NCI-H2196 treated with DMSO at 0.1 percent for 48 hours (cell line): ENCODE results near the gene OXGR1.
"Not testable (repeated sequence)": the region's sequence is repeated elsewhere in the genome, so short reads cannot be mapped to it uniquely, and the experiment has no call there.

Experiments
- DNase-seq: peaks from one replicate; lab custom pipeline; 2025; ENCODE audit not compliant: unreplicated experiment; lab: John Stamatoyannopoulos, UW

OXGR1 gene

DNA sequence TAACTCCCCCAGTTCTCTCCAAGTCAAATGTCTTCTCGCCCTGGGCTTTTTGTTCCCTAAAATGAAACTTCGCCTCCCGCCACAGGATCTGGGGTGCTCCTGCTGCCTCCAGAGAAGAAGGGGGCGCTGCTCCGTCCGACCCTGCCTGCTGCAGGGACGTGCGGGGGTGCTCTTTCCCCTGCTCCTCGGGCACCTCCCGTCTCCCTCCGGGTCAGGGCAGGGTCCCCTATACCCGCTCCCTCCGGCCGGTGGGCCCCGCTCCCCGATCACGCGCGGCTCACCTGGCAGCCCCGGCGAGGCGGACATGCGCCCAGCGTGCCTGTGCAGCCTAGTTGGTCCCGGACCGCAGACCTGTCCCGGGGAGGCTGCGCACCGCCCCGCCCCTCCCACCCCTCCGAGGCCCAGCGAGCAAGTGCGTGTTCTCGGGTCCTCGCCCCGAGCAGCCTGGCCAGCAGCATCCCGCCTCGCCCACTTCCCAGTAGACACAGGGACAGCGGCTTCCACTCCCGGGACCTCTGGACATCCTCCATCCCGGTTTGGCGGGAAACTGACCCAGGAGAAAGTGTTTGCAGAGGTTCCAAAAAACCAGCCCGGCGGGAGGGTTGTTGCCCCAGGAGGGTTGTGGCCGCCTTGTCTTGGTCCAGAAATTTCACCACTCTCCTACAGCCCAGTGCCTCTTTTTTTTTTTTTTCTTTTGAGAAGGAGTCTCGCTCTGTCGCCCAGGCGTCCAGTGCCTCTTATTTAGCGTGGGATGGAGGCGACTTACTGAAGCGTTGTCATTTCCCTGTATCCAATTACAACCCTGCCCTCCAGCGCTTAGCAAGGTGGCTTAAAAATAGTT is at the start of gene OXGR1:
OXGR1 (minus strand) TSS at position 460 of the 841 bp plus-strand sequence. CDS start 6,717 bp downstream, outside the sequence.
- no peak for DNase-seq

DNA sequence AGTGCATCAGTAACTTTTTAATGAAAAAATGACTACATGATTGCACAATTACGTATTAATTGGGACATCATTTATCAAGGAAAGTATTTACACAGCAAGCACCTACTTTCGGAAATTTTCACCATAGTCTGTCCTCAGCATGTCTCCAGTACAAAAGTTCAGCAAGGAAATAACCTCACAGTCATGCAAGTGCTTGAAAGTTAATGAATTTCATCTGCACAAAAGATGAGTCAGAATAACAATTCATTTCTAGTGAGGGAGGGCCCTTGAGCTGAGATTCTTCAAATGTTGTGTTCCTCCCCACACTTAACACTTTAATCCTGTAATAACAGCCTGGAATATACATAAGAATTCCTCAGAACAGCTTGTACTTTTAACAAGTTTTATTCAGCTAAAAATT is 49.0 kb upstream of the OXGR1 start:
- no peak for DNase-seq

DNA sequence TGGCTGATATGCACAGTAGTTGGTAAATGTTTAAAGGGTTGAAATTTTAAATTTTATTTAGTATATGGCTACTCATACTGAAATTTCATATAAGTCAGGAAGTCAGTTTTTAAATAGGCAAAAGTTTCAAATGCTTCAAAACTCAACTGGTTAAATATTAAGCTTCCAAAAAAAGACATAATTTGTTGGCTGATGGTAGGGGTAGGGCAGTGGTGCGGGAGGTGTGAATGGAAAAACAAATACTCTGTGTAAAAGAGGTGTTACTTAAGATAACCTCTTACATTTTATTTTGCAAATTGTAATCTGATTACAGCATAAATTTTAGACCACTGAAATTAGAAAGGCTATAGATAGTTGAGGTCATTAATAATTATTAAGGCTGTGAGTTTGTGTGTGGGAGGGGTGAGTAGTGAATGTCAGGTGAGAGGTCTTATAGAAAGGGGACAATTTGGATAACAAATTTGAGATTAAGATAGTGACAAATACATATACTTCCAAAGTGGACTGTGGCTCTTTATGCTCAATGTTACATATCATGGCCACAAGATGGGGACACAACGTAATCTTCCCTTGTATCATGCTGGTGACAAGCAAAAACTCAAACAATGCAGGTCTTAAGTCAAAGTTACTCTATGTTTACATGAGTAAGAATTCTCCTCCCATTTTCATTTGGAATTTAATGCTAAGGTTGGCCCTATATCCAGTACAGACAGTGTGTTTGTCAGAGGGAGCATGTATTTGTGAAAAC is 36.6 kb upstream of the OXGR1 start:
- no peak for DNase-seq

DNA sequence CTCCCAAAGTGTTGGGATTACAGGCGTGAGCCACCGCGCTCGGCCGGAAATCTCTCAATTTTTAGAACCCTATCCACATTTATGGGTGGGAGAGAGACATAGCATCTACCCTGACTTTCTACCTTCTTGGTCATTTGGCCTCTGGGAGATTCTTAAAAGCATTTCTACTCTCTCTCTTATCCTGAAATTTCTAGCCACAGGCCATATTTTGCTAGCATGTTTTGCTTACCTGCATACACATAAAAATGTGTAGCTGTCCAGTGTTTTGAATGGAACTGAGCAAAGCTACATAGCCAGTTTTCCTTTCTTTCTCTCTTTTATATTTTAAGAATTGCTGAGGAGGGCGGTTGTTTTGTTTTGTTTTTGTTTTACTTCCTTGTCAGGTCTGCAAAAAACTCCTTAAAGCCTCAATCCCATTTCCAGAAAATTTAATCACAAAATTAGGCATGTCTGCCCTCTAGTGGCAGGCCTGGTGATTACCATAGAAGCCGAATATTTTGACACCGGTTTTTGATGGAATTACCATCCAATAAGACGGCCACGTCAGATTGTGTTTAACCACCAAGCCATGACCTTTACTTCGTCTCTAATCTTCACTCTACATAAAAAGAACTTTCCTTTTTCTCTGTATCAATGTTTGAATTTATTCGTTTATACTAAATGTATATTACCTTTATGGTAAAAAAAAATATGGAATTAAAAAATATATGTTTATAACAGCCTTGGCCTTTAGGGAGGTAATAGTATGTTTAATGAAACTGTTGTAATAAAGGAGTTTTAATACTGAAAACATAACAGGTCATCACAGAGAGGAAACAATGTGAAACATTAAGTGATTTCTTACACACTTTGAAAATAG is 34.4 kb upstream of the OXGR1 start:
- DNase-seq: no peak

DNA sequence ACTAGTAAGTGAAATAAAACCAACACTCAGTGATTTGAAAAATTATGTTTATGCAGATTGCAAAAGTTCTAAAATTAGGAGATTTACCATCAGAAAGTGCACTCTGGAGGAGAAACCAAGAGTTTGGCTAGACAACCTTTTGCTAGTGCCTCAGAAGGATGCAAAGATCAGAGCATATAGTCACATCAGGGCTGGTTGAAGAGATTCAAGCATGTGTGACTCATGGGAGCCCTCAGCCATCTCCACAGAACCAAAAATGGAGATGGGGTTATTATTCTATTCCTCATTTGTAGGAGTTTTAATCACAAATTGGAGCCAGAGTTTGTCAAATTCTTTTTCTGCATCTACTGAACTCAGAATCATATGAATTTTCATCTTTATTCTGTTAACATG is 32.9 kb upstream of the OXGR1 start:
- no peak for DNase-seq

DNA sequence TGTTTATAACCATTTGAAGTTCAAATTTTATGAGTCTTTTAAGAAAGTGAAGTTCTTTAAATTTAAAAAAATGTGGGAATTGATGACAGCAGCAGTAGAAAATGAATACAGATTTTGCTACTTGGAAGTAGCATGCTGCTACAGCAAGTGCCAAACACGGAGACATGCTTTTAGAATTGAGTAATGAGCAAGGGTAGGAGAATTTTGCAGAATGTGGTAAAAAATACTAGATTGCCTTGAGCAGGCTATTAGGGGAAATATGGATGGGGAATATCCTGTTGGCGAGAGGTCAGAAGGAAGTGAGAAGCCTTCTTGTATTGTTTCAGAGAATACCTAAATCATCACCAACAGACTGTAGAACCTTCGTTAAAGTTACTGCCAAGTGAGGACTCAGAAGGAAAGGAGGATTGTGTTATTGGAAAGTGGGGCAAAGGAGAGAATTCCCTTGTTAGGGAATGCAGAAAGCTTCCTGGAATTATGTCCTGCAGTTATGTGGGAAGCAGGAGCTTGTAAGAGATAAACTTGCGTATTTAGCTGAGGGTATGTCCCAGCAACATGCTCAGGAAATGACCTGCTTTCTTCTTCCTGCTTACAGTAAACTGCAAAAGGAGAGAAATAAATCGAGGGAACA is 32.4 kb upstream of the OXGR1 start:
- DNase-seq: no peak

DNA sequence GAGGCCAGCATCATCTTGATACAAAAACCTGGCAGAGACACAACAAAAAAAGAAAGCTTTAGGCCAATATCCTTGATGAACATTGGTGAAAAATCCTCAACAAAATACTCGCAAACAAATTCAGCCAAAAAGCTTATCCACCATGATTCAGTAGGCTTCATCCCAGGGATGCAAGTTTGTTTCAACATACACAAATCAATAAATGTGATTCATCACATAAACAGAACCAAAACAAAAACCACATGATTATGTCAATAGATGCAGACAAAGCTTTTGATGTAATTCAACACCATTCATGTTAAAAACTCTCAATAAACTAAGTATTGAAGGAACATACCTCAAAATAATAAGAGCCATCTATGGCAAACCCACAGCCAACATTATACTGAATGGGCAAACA is 29.5 kb upstream of the OXGR1 start:
- not testable (repeated sequence) for DNase-seq

DNA sequence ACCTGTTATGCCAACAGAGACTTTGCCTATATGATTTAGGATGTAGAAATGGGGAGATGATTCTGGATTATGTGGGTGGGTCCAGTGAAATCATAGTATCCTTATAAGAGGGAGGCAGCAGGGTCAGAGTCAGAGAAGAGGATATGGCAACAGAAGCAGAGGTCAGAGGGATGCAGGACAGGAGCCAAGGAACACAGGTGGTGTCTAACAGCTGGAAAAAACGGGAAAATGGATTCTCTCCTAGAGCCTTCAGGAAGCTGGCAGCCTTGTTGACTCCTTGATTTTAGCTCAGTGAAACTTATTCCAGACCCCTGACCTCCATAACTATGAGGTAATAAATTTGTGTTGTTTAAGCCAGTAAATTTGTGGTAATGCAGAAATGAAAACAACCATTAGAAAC is 28.8 kb upstream of the OXGR1 start:
- no peak for DNase-seq

DNA sequence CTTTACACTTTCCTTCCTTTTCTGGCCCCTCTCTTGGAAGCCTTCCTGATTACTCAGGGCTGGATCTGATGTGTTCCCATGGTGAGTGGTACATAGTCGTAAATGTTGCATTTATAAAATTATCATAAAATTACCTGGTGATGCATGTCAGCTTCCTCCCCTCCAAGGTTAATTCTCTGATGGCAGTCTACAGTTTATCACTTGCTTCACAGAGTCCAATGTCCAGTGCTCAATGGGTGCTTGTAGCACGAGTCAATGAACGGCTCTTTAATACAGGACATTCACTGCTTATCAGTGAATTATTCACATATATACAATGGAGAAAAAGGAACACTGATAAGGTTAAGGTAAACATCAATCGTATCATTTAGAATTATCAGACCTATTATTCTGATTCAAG is 27.0 kb upstream of the OXGR1 start:
- DNase-seq: no peak

DNA sequence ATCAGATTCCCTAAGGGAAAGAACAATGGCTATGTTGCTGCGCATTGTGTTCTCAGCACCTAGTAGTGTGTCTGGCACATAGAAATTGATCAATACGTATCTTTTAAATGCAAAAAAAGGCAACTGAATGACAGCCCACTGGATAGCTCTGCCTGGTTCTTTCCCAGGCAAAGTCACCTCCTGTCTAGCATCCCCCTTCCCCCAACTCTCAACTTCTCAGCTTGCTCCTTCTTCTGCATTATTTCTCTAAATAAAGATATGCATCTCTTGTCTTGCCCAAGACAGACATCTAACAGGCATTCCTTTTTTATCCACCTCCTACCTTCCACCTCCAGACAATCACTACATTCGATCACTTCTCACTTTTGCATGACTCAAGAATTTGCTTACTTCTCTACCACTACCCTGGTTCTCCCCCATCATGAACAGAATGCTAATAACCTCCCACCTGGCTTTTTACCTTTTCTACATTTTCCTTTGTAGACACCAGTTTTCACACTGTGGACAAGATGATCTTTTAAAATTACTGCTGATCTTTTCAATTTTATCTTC is 26.5 kb upstream of the OXGR1 start:
- DNase-seq: no peak

DNA sequence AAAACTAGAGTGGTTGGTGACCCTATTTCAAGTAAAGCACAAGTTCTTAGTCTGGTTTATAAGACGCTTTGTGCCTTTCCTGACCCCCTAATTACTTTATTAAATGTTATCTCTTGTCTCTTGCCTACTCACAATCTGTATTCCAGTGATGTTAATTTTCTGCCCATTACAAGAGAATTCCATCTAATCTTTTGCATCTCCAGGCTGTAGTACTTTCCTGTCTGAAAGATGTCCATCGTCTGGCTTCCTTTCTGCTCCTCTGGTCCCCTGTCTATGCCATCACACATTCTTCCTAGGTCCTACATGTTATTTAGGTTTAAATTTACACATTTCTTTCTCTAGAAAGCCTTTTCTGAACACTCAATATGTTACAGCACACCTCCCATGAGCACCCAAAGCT is 25.9 kb upstream of the OXGR1 start:
- no peak for DNase-seq

DNA sequence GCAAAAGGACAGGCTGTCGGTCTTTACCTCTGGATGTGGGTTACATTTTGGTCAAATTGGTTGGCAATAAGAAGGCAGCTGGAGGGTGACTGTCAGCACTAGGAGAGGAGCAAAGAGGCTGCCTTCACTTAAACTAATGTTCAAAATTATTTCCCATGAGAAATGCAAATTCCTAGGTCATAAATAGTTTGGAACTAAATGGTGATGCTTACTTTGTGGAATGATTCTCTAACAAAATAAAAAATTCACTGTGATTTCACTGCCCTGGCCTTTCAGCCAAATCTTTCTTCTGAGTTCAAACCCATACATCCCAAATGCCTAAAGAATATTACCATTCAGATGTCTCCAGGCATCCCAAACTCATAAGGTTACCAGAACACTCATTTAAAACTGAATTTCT is 25.0 kb upstream of the OXGR1 start:
- no peak for DNase-seq

DNA sequence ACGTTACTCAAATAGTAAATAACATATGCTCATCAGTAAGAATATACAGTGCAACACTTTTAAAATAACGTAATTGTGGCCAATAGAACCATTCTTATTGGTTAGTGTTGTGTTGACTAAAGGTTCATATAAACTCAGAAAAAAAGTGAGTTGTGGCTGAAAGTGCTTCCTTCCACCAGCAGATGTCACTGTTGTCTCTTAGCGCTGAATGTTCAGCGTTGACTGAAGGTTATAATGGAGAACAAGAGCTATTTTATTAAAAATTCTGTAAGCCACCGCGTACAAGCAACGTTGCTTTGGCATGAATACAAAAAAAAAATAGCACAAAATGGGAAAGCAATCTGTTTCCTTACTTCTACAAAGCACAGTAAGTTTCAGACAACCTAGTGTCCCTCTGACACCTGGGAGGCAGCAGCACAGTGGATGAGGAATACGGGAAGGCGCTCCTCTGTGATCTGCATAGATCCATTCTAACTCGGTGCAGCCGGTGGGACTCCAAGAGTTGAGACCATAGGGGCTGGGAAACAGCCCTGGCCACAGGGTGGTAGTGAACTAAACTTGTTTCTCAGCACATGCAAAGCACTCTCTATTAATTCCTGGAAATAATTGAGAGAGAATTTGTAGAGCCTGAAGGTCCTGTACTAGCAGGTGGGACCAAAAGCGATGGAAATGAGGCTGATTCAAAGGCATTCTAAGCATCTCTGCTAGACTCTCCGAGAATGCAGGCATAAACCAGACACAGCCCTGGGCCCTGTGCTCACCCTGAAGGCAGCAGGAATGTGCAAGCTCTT is 23.9 kb upstream of the OXGR1 start:
- DNase-seq: no peak

DNA sequence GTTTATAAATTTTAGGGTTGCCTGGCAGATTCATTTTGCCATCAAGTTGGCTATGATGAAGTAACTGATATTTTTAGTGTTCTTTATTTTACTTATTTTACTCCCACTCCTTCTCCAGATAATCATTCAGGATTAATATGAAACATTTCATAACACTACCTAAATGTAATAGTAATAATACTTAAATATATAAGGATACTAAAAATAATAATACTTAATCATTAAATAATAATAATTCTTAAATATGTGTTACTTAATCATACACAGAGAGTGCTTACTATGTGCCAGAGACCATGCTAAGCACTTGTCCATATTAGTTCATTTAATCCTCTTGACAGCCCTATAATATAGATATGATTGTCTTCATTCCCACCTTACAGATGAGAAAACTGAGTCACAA is 23.0 kb upstream of the OXGR1 start:
- no peak for DNase-seq

DNA sequence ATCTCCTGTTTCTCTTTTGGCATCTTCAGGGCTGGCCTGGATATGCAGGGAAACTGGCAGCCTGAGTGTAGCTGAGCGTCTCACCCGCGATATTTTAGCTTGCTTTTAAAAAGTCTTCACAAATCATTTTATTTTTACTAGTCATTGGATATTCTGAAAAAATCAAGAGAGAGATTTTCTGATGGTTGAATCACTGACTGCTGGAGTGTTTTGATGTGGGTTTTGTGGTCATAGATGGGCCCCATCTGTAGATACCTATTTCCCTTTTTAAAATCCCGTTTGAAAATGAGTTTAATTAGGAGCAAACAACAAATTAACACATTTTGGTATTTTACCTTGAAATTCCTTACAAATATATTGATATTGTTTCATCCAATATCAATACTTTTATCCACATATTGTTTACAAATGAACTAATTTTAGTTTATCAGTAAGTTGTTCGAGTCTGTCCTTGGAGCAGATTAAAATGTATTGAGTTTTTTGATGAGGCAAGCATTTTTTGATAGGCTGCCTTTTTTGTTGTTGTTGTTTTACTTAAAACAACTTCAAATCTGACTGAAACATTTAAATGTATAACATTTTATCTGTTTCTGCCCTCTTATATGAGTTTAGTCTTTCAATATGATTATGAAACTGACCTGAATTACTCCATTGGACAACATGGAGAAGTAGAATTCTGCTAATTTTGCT is 21.5 kb upstream of the OXGR1 start:
- DNase-seq: no peak

DNA sequence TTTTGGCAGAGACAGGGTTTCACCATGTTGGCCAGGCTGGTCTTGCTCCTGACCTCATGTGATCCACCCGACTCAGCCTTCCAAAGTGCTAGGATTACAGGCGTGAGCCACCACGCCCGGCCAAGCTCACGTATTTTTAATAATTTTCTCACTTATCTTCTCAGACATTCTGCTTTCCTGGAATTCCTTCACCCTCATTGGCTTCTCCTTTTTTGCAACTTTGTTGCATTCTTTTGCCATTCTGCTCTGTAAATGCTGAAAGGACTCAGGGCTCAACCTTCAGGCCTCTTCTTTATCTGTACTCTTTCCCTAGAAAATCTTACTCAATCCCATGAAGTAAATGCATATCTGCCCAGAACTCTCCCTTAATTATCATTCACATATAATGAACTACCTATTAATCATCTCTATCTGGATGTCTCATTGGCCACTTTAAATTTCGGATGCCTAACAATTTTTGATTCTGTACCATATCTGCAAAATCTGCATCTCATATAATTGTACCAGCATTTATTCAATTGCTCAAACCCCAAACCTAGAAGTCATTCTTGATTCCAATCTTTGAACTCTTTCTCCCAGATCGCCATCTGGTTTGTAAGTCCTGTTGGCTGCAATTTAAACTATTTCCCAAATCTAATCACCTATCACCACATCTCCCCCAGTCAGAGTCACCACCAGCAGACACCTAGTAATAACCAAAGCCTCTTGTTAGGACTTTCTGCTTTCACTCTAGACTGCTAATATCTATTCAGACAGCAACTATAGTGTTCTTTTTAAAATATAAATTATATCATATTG is 18.2 kb upstream of the OXGR1 start:
- DNase-seq: no peak

DNA sequence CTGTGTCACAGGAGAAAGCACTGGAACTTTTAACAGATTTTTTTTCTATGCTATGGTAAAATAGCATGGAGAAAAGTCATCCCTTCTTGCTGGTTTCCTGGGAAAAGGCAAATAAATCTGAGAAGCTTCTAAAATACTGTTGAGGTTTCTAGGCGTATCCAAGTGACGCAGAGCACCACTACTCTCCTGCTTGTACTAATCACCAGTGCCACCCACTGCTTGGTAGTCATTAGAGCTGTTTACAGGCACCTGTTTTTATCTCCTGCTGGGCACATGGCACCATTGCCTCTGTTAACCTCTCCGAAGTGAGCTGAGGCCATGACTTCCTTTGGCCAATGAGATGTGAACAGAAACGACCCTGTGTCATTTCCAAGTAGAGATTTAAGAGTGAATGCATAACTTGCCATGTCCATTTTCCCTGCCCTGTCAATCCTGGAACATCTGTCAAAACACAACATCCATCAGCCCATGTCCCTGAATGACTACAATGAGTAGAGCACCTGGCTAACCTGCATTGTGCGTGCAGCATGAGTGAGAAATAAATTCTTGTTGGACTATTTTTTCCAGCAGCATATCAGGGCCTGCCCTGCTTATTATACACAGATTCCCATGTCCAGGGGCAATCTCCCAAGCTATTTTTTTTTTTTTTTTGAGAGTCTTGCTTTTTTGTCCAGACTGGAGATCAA is 17.3 kb upstream of the OXGR1 start:
- no peak for DNase-seq

DNA sequence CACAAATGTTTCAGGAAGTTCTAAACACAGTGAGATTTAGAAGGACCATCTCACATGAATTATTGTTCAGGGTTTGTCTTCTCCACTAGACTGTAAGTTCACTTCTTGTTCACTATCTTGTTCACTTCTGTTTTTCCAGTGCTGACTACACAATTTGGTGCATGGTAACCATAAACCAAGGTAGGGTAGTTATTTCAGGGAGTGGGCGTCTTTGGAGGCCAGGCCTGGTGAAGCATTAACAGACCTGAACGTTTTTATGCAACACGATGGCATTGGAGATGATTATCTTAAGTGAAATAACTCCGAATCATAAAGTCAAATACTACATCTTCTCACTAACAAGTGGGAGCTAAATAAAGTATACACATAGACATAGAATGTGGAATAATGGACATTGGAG is 14.4 kb upstream of the OXGR1 start:
- no peak for DNase-seq
